ENCODE results near the gene SMC3.
"Not testable (repeated sequence)": the region's sequence is repeated elsewhere in the genome, so short reads cannot be mapped to it uniquely, and the experiment has no call there.

The SMC3 gene

GRCh38 chr10:110619514-110620397, 52.3 kb downstream of the SMC3 start:
- no peak overlapping the region for H3K4me3 ChIP-seq (replicated peaks; ENCODE audit: low read depth, low read length)
- no peak for DNase-seq (ENCODE audit: extremely low read depth, low read depth)
- no peak for TF ChIP-seq CTCF (IDR thresholded peaks at IDR 0.05; ENCODE audit: low read depth, low read length, missing control alignments)

- no peak for TF ChIP-seq CTCF (IDR thresholded peaks at IDR 0.05; ENCODE audit: low read depth, low read length, missing control alignments)
- H3K4me3 ChIP-seq (replicated peaks; ENCODE audit: low read depth, low read length): no peak overlapping the region
- DNase-seq (ENCODE audit: extremely low read depth, low read depth): no peak
Observed at GRCh38 chr10:110620398-110620719, 52.9 kb downstream of the SMC3 start.

- not testable (repeated sequence) for DNase-seq (ENCODE audit: extremely low read depth, low read depth); H3K4me3 ChIP-seq (replicated peaks; ENCODE audit: low read depth, low read length)
Observed at GRCh38 chr10:110623316-110623715, 55.8 kb downstream of the SMC3 start.

- no peak overlapping the region for H3K4me3 ChIP-seq (replicated peaks; ENCODE audit: low read depth, low read length)
- TF ChIP-seq CTCF (IDR thresholded peaks at IDR 0.05; ENCODE audit: low read depth, low read length, missing control alignments): no peak
- no peak for DNase-seq (ENCODE audit: extremely low read depth, low read depth)
Observed at GRCh38 chr10:110625356-110625894, 57.9 kb downstream of the SMC3 start.

GRCh38 chr10:110625951-110626855, 58.7 kb downstream of the SMC3 start:
- DNase-seq (ENCODE audit: extremely low read depth, low read depth): no peak
- no peak for TF ChIP-seq CTCF (IDR thresholded peaks at IDR 0.05; ENCODE audit: low read depth, low read length, missing control alignments)
- H3K4me3 ChIP-seq (replicated peaks; ENCODE audit: low read depth, low read length): no peak overlapping the region

GRCh38 chr10:110628161-110628560, 60.7 kb downstream of the SMC3 start:
- no peak for DNase-seq (ENCODE audit: extremely low read depth, low read depth)
- H3K4me3 ChIP-seq (replicated peaks; ENCODE audit: low read depth, low read length): no peak overlapping the region
- no peak for TF ChIP-seq CTCF (IDR thresholded peaks at IDR 0.05; ENCODE audit: low read depth, low read length, missing control alignments)

- no peak for DNase-seq (ENCODE audit: extremely low read depth, low read depth)
- TF ChIP-seq CTCF (IDR thresholded peaks at IDR 0.05; ENCODE audit: low read depth, low read length, missing control alignments): no peak
Observed at GRCh38 chr10:110629680-110630191, 62.2 kb downstream of the SMC3 start.

More at GRCh38 chr10:110629680-110630191, 62.2 kb downstream of the SMC3 start:
- H3K4me3 ChIP-seq (replicated peaks; ENCODE audit: low read depth, low read length): no peak overlapping the region

All from HFF-Myc (cell line).